GM13976 (cell line): ENCODE results near the gene UBALD1.

Source experiments
- DNase-seq: peaks from one replicate; pipeline ENCODE4 v3.0.0; 2012; ENCODE audit warnings: low spot score
- CTCF ChIP-seq: IDR thresholded peaks from 2 replicates; pipeline ENCODE4 v1.5.1; 2012; ENCODE audit warnings: borderline replicate concordance, mild to moderate bottlenecking; ENCODE audit not compliant: insufficient read depth; ENCODE audit errors: extremely low read depth, missing control alignments, control extremely low read depth
- in situ Hi-C: fragments of 300-500 bp; cut with MboI; formaldehyde crosslinking; loops from one replicate; pipeline ENCODE4 v1.12.0; 2022; ENCODE audit warnings: low sequenced_read_pairs, mixed read lengths, inconsistent platforms; ENCODE audit not compliant: unreplicated experiment

Gene UBALD1

GRCh38 chr16:4604401-4604800, 10.3 kb downstream of the UBALD1 start:
- TF ChIP-seq CTCF, result no peak
- in situ Hi-C loops, result no loop called here
- DNase-seq, result peak; percentile 28

- no peak for TF ChIP-seq CTCF
- DNase-seq, result no peak
- in situ Hi-C loops, result no loop called here
These were observed 11.0 kb downstream of the UBALD1 start for GRCh38 chr16:4603624-4604170.

- TF ChIP-seq CTCF, result no peak
- in situ Hi-C loops, result no loop called here
- no peak for DNase-seq
These were observed 12.4 kb downstream of the UBALD1 start for GRCh38 chr16:4602331-4602730.

- no peak for TF ChIP-seq CTCF
- in situ Hi-C loops, result no loop called here
- no peak for DNase-seq
These were observed 12.9 kb downstream of the UBALD1 start for GRCh38 chr16:4601864-4602186.

GRCh38 chr16:4601036-4601863, 13.4 kb downstream of the UBALD1 start:
- no peak for TF ChIP-seq CTCF
- in situ Hi-C loops, result no loop called here
- no peak for DNase-seq

GRCh38 chr16:4599545-4599944, 15.1 kb downstream of the UBALD1 start:
- DNase-seq, result no peak
- in situ Hi-C loops, result no loop called here
- TF ChIP-seq CTCF, result no peak

GRCh38 chr16:4599037-4599436, 15.7 kb downstream of the UBALD1 start:
- TF ChIP-seq CTCF, result no peak
- in situ Hi-C loops, result no loop called here
- DNase-seq, result no peak
